GM12801 (cell line): ENCODE data around the gene IL4R.

ENCODE experiments used
- TF ChIP-seq, protein P1 (sequence below): IDR thresholded peaks from one replicate; pipeline ENCODE4 v1.5.1; 2011; ENCODE audit warnings: control low read depth; ENCODE audit not compliant: insufficient read length; ENCODE audit errors: extremely low read depth

IL4R gene

DNA sequence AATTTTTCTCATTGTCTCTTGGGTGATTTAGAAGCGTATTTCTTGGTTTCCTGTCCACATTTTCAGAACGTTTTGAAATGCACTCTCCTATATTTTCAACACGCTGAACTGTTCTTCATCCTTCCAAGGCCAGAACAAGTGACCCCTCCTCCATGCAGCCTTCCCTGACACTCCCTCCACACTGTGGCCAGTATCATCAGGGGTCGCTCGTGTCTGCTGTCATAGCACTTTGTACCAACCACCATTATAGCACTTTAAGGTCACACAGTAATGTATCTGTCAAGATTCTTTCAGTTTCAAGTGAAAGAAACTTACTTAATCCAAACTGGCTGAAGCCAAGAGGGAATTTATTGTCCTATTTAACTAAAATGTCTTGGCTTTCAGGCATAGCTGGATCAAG is 70.7 kb downstream of the IL4R start:
- TF ChIP-seq, protein P1, sequence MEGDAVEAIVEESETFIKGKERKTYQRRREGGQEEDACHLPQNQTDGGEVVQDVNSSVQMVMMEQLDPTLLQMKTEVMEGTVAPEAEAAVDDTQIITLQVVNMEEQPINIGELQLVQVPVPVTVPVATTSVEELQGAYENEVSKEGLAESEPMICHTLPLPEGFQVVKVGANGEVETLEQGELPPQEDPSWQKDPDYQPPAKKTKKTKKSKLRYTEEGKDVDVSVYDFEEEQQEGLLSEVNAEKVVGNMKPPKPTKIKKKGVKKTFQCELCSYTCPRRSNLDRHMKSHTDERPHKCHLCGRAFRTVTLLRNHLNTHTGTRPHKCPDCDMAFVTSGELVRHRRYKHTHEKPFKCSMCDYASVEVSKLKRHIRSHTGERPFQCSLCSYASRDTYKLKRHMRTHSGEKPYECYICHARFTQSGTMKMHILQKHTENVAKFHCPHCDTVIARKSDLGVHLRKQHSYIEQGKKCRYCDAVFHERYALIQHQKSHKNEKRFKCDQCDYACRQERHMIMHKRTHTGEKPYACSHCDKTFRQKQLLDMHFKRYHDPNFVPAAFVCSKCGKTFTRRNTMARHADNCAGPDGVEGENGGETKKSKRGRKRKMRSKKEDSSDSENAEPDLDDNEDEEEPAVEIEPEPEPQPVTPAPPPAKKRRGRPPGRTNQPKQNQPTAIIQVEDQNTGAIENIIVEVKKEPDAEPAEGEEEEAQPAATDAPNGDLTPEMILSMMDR, result no peak

DNA sequence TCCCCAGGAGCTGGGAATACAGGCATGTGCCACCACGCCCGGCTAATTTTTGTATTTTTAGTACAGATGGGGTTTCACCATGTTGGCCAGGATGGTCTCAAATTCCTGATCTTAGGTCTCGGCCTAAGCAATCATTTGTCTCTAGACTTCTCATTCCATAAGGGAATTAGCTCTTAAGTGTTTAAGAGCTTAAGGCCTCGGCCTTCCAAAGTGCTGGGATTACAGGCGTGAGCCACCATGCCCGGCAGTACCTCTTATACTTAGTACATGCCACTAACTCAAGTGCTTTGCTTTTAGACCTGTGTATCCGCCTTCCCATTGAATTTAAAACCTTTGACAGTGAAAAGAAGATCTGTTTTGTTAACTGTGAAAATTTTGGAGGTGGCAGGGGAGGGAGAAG is 71.6 kb downstream of the IL4R start:
- TF ChIP-seq, protein P1, result no peak

DNA sequence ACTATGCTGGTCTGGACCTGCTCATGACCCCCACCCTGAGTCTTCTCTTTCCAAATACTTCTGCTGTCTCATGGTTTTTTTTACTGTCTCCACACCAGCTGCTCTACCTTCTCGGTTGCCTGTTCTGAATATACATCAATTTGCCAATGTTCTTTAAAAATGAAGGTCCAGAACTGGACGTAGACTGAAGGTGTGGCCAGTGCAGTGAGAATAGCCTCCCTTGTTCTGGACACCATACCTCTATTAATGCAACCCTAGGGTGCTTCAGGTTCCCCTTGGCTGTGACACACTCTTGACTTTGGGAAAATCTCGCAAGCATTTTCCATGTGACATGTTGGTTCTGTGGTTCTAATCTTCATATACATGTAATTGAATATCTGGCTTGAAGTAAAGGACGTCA is 72.9 kb downstream of the IL4R start:
- TF ChIP-seq, protein P1, result no peak

DNA sequence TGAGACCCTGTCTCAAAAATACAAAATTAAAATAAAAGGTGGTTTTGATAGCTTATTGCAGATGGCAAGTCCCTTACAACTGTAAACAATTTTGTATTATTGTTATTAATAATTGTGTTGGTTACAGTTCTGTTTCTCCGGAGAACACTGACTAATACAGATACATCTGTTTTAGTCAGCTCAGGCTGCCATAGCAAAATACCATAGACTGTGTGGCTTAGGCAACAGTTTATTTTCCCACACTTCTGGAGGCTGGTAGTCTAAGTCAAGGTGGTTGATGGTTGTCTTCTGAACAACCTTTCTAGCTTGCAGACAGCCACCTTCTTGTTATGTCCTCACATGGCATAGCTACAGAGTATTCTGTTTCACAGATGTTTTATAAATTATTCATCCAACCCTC is 74.0 kb downstream of the IL4R start:
- TF ChIP-seq, protein P1, result no peak

DNA sequence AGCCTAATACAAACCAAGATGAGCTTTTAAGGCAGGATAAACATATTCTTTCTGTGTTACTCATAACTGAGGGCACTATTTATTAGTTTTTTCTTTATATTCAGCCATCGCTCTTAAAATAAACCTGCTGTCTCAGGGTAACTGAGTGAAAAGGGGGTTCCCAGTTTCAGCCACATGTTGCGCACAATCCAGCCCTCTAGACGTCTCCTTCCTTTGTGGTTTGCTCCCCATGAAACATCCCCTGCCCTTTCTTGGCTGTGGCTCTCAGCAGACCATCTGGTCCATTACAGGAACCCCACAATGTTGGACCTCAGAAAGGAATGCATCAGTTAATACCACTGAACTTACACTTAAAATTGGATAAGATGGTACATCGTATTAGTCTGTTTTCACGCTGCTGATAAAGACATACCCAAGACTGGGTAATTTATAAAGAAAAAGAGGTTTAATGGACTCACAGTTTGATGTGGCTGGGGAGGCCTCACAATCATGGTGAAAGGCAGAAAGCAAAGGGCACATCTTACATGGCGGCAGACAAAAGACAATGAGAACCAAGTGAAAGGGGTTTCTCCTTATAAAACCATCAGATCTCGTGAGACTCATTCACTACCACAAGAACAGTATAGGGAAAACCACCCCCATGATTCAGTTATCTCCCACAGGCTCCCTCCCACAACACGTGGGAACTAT is 75.6 kb downstream of the IL4R start:
- TF ChIP-seq, protein P1, result no peak

DNA sequence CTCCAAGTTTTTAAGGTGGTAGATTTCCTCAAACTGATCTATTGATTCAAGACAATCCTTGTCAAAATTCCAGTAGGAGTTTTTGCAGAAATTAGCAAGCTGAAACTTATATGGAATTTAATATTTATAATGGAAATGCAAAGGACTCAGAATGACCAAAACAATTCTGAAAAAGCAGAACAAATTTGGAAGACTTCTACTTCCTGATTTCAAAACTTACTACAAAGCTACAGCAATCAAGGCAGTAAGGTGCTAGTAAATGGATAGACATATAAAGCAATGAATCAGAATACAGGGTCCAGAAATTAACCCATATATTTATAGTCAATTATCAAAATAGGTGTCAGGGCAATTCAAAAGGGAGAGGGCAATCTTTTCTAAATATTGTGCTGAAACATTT is 76.4 kb downstream of the IL4R start:
- TF ChIP-seq, protein P1, result no peak

DNA sequence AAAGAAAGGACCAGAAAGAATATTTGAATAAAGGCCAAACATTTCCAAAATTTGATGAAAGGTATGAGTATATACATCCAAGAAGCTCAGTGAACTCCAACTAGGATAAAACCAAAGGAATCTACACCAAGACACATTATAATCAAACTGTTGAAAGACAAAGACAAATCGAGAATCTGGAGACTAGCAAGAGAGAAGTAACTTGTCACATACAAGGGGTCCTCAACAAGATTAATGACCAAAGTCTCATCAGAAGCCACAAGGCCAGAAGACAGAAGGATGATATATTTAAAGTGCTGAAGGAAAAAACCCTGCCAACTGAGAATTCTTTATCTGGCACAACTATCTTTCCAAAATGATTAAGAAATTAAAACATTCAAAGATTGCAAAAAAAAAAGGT is 78.9 kb downstream of the IL4R start:
- TF ChIP-seq, protein P1, result no peak
